Colonic mucosa (tissue), 4 donors: ENCODE data around the gene CTCFL. TPM values are rescaled to one million over a fixed set of nuclear protein-coding genes. Genes with fewer than 3 reads are reported as not detected.
A peak's percentile ranks its signal among the peaks of the same experiment; 100 is the strongest.

Experiments
- DNase-seq: peaks from one replicate; pipeline ENCODE4 v3.0.0-alpha.2; 2020
- H3K27ac ChIP-seq: fragments of 200-600 bp; one replicate; pipeline ENCODE4 v1.8.0; 2021
- H3K27me3 ChIP-seq: fragments of 200-600 bp; one replicate; pipeline ENCODE4 v1.8.0; 2021
- H3K36me3 ChIP-seq: fragments of 200-600 bp; one replicate; pipeline ENCODE4 v1.8.0; 2021
- H3K4me1 ChIP-seq: fragments of 200-600 bp; one replicate; pipeline ENCODE4 v1.8.0; 2021; ENCODE audit warnings: mild to moderate bottlenecking
- H3K4me3 ChIP-seq: fragments of 200-600 bp; one replicate; pipeline ENCODE4 v1.8.0; 2021
- H3K9ac ChIP-seq, 2 donors: one replicate each; pipeline ENCODE4 v1.7.0; 2013; ENCODE audit warnings: control low read depth in 2 of 2, low read depth in 2 of 2, low read length in 2 of 2
- H3K9me3 ChIP-seq: fragments of 200-600 bp; one replicate; pipeline ENCODE4 v1.8.0; 2021
- intact Hi-C: fragments of 100-400 bp; cut with DNase I; formaldehyde crosslinking; loops from one replicate; pipeline ENCODE4 v1.14.1; 2022
- total RNA-seq, 2 donors: library from RNA; stranded (reverse); fragmentation: NEBNext Ultra II Directional in 1 of 2; extraction: Animal tissue kit (Norgen Biotek cat#: 25700) in 1 of 2; gene quantifications; one replicate each; pipeline ENCODE4 v1.2.1, GENCODE V29; 2021
- TF ChIP-seq, protein P1 (sequence below): fragments of 200-600 bp; IDR thresholded peaks from one replicate; pipeline ENCODE4 v1.8.0; 2022; ENCODE audit warnings: antibody characterized with exemption, mild to moderate bottlenecking
- donor health status: healthy.
- donor health status: DM: no; HTN: no; CAD: no.
- donor health status: DM: no; HTN: no; CAD: no.

CTCFL gene
- total RNA-seq, 2 donors from 2014 or later = 0.47 TPM; not detected in 1

DNA sequence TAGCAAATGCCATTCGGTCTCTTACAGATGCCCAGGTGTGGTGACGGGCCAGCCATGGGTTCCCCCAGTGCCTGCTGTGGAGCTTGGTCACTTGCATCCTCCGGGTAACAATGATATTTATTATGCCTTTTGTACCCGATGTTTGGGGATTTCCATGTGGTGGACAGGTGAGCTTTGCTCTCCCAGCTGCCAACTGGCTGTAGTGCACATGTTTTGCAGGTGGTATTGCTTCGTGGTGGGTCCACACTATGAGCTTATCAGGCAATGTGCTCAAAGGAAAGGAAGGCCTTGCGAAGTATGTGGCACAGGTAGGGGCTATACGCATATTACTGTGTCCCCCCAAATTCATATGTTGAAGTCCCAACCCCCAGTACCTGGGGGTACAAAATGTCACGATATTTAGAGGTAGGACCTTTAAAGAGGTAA lies 4.2 kb upstream of the CTCFL start:
- intact Hi-C loops = no loop called here
- DNase-seq = no peak
- TF ChIP-seq, protein P1, sequence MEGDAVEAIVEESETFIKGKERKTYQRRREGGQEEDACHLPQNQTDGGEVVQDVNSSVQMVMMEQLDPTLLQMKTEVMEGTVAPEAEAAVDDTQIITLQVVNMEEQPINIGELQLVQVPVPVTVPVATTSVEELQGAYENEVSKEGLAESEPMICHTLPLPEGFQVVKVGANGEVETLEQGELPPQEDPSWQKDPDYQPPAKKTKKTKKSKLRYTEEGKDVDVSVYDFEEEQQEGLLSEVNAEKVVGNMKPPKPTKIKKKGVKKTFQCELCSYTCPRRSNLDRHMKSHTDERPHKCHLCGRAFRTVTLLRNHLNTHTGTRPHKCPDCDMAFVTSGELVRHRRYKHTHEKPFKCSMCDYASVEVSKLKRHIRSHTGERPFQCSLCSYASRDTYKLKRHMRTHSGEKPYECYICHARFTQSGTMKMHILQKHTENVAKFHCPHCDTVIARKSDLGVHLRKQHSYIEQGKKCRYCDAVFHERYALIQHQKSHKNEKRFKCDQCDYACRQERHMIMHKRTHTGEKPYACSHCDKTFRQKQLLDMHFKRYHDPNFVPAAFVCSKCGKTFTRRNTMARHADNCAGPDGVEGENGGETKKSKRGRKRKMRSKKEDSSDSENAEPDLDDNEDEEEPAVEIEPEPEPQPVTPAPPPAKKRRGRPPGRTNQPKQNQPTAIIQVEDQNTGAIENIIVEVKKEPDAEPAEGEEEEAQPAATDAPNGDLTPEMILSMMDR = no peak

DNA sequence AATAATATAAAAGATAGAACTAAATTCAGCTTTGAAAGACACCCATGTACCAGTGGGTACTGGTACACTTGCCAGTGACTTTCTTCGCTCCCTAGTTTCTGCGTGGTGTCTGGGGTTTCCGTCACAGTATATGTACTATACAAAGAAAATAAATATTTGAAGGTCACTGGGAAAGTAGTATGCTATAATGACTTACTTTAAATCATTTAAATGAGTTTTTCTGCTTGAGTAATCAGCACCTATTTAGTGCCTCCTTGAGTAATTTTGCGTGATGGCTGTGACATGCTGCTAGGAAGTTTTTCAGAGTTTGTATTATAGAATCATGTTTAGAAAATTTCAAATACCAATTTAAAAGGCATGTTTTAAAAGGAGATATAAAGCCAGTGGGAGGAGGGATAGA lies 3.2 kb upstream of the CTCFL start:
- H3K9ac ChIP-seq = no peak overlapping the region
- peaks cover 7% of the 10 kb centered on the region for H3K4me1 ChIP-seq
- no peak for DNase-seq
- intact Hi-C loops = no loop called here
- H3K4me3 ChIP-seq = no peak overlapping the region
- TF ChIP-seq, protein P1 = no peak
- H3K27me3 ChIP-seq = no peaks in the 10 kb centered on the region
- H3K27ac ChIP-seq = no peak overlapping the region
- H3K9me3 ChIP-seq = no peaks in the 10 kb centered on the region
- H3K36me3 ChIP-seq = no peaks in the 10 kb centered on the region

More for the DNA sequence above, 4.2 kb upstream of the CTCFL start:
- no peak overlapping the region for H3K9ac ChIP-seq
- H3K4me3 ChIP-seq = no peak overlapping the region
- no peaks in the 10 kb centered on the region for H3K36me3 ChIP-seq
- no peaks in the 10 kb centered on the region for H3K9me3 ChIP-seq
- H3K27ac ChIP-seq = no peak overlapping the region
- peaks cover 7% of the 10 kb centered on the region for H3K4me1 ChIP-seq
- H3K27me3 ChIP-seq = no peaks in the 10 kb centered on the region

DNA sequence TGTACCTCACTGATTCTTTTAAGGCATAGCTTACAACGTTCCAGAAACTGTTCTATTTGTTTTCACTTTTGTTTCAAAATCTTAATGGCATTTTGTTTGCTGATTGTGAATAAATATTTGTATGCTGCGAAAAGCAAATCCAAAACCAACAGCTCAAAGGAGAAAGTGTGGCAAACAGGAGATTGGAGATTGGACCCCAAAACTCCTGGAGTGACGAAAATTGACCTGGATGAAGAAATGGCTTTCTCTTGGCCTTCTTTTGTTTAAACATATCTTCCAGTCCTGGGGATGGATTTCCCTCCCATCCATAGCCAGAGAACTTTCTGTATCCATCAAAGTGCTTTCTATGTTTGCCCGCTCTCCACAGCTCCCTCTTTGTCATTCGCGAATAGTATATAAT lies 2.8 kb upstream of the CTCFL start:
- no peak overlapping the region for H3K9ac ChIP-seq
- TF ChIP-seq, protein P1 = no peak

DNA sequence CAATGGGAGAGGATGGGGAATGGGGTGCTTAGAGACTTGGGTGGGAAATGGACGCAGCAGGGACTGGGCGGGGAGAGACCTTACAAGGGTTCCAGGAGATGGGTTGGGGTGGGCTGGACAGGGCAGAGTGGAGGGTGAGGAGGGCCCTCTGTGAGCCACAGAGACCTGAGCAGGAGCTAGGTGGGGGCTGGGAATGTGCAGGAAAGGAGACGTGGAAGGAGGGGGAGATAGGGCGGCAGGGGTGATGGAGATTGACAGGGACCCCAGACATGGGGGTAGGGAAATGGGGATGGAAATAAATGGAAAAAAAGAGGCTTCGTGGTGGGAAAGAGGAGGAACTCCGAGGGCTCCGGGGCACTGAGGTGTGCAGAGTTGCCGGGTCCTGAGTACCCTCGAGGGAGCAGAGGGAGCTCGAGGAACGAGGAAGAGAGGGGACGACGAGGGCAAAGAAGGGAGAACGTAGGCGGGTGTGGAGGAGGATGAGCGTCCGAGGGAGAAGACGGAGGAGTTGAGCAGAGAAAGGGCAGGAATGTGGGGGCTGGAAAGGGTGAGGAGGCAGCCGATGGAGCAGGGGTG lies 2.0 kb upstream of the CTCFL start:
- Histone ChIP-seq H3K4me3 (no peak overlapping the region), H3K9me3 (no peaks in the 10 kb centered on the region), H3K27me3 (no peaks in the 10 kb centered on the region), H3K36me3 (no peaks in the 10 kb centered on the region), H3K27ac (no peak overlapping the region), H3K9ac (no peak overlapping the region), H3K4me1 (peaks cover 7% of the 10 kb centered on the region)
- no peak for DNase-seq
- intact Hi-C loops = no loop called here
- TF ChIP-seq, protein P1 = no peak

More for the DNA sequence above, 2.8 kb upstream of the CTCFL start:
- H3K27me3 ChIP-seq = no peaks in the 10 kb centered on the region
- H3K4me1 ChIP-seq = peaks cover 7% of the 10 kb centered on the region
- no peak overlapping the region for H3K27ac ChIP-seq
- H3K36me3 ChIP-seq = no peaks in the 10 kb centered on the region
- intact Hi-C loops = no loop called here
- H3K4me3 ChIP-seq = no peak overlapping the region
- DNase-seq = no peak
- H3K9me3 ChIP-seq = no peaks in the 10 kb centered on the region

DNA sequence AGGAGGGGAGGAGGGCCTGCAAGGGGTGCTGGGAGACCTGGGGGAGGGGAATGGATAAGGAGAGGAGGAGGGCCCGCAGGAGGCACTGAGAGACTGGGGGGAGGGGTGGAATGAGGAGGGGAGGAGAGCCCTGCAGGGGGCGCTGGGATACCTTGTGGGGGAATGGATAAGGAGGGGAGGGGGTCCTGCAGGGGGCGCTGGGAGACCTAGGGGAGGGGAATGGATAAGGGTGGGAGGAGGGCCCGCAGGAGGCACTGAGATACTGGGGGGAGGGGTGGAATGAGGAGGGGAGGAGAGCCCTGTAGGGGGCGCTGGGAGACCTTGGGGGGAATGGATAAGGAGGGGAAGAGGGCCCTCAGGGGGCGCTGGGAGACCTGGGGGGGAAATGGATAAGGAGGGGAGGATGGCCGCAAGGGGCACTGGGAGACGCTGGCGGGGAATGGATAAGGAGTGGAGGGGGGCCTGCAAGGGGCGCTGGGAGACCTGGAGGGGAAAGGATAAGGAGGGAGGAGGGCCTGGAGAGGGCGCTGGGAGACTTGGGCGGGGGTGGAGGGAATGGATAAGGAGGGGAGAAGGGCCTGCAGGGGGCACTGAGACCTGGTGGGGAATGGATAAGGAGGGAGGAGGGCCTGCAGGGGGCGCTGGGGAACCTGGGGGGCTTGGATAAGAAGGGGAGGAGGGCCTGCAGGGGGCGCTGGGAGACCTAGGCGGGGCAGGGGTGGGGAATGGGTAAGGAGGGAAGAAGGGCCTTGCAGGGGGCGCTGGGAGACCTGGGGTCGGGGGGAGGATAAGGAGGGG lies 1.3 kb upstream of the CTCFL start:
- no peaks in the 10 kb centered on the region for H3K9me3 ChIP-seq
- H3K27ac ChIP-seq = no peak overlapping the region
- peaks cover 7% of the 10 kb centered on the region for H3K4me1 ChIP-seq
- TF ChIP-seq, protein P1 = no peak
- H3K36me3 ChIP-seq = no peaks in the 10 kb centered on the region
- peak; percentile 58 for DNase-seq
- no peaks in the 10 kb centered on the region for H3K27me3 ChIP-seq
- intact Hi-C loops = no loop called here
- H3K9ac ChIP-seq = no peak overlapping the region
- no peak overlapping the region for H3K4me3 ChIP-seq
